NAMALWA (cell line): ENCODE results near the gene REG1A.

Experiments
- DNase-seq: peaks from one replicate; pipeline ENCODE4 v3.0.0-alpha.2; 2015; ENCODE audit warnings: low spot score

Gene REG1A

DNA sequence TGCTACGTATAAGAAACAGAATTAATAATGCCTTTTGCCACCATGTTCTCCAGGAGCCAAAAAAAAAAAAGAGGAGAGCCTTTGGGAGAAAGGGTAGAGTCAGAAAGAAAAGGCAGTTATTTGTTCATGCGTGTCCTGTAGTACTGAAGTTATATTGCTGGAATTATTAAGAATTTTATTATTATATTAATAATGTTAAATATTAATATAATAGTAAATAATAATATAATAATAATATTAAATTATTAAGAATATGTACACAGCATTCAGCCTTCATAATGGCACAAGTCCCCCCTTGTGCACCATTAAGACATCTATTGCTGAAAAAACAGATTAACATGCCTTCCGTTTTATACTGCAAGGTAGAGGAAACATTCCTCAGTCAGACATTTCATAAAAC is 8.1 kb downstream of the REG1A start:
- DNase-seq, result no peak

GRCh38 chr2:79129260-79129659 is 9.0 kb downstream of the REG1A start:
- no peak for DNase-seq

- no peak for DNase-seq
Measured at GRCh38 chr2:79129804-79130203, 9.5 kb downstream of the REG1A start.

- no peak for DNase-seq
Measured at GRCh38 chr2:79131687-79132086, 11.4 kb downstream of the REG1A start.

GRCh38 chr2:79138385-79138784 is 18.1 kb downstream of the REG1A start:
- DNase-seq, result no peak

DNA sequence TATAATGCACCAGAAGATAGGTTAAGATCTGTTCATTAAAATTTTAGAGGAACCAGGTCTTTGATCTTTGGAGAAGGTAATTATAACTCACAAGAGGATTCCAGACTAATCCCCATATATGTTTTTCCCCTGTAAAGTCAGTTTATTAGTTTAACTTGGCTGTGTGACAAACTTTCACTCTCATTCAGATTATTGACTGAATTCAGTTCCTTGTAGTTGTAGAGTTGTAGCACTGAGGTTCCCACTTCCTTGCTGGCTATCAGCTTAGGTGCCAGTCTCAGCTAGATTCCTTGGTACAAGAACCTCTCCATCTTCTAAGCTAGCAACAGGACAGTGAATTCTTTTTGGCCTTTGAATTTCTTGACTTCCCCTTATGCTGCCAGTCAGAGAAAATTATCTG is 19.1 kb downstream of the REG1A start:
- no peak for DNase-seq

GRCh38 chr2:79155826-79156476 is 35.7 kb downstream of the REG1A start:
- DNase-seq, result no peak

GRCh38 chr2:79159030-79159429 is 38.7 kb downstream of the REG1A start:
- DNase-seq, result no peak

DNA sequence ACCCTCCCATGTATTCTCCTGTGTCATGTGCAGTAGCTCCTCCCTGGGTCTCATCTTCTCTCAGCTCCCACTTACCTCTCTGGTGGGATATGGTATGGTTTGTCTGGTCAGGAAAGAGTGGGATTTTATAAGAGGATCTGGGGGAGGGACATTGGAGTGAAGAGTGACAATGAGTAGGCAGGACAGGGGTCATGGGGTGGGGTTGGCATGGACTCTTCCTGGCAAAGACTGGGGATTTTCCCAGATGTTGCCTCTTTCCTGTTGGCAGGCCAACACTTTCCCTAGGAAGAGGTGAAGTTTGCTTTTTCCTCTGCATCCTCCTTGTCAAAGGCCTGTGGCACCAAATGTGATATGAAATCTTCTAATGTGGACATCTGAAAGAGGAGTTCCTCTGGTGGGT is 39.4 kb downstream of the REG1A start, which contains the start of gene REG3A:
Gene REG3A, minus strand, starts transcription at position 101 of the 400 bp plus-strand sequence. CDS start 348 bp downstream, outside the sequence.
- no peak for DNase-seq

DNA sequence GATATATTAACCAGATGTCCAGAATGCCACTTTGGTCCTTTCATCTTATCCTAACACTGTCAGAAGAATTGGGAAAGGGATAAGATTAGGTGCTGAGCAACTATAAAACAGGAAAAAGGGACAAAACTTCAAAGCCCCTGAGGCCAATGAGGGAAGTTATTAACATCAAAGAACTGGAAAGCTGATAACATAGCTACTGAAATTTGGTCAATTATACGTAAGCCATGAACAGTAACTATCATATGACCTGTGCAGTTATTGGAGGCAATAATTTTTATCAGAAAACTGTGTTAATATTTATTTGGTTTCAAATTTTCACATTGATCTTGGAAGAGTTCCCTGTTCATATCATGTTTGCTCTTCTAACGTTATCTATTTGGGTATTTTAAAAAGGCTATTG is 41.8 kb downstream of the REG1A start:
- DNase-seq, result no peak

DNA sequence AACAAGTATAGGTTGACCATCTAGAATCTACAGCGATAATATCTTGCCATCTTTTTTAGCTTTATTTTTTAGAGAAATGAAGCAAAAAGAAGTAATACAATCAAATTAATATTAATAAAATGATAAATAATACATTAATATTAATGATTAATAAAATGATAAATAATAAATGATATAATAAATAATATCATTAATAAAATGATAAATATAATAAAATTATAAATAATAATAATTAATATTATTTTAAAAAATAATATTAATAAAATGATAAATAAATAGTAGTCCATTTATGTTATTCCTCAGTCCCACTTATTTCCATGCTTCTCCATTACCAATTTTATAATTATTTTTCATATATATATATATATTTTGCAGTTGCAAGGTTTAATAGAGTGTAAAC is 42.5 kb downstream of the REG1A start:
- DNase-seq, result no peak

- DNase-seq, result no peak
Measured at GRCh38 chr2:79171348-79171958, 51.2 kb downstream of the REG1A start.
